Measurements from ENCODE around the gene ZNF76.

ZNF76 gene

DNA sequence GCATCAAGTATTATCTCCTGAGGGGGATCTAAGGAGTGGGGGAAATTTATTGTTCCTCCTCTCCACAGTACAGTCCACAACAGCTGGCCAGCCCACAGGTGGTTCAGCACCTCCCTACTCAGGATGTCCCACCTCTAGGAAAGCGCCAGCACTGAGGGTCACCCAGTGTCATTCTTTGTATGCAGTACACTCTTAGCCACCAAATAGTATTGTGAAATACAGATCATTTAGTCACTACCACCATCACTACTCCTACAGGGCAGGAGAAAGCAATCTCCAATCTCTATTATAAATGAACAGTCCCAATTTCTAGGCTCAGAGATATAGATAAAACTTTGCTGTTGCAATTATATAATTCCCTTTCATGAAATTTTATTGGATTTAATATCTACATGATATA is 6.3 kb upstream of the ZNF76 start:
- Histone ChIP-seq H3K4me1 (ENCODE audit: control insufficient read depth, insufficient read depth, low read length) (peaks cover 4% of the 10 kb centered on the region), H3K9me3 (replicated peaks; ENCODE audit: low read length) (no peaks in the 10 kb centered on the region), H3K9ac (ENCODE audit: low read depth, low read length) (no peak overlapping the region), H3K4me3 (ENCODE audit: low read length) (no peak overlapping the region), H3K27me3 (ENCODE audit: control insufficient read depth, insufficient read depth, low read length) (no peaks in the 10 kb centered on the region), H3K4me2 (ENCODE audit: low read length) (no peak overlapping the region), H3K36me3 (ENCODE audit: insufficient read depth, low read length) (peaks cover 10% of the 10 kb centered on the region)

DNA sequence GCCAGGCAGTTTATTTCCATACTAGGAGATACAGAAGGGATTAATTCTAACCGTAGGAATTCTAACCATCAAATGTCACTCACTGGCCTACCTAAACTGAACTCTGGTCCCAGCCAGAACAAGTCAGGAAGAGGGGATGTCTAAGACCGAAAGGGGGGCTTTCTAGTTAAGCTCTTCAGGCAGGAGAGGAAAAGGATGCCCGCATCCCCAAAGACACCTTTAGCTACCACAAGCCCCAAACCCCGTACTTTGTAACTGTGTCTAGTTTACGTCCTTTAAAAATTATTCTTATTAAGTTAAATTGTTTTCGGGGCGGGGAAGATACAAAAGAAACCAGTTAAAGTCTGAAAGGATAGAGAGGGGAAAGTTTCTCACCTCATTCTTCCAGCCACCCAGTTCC is 1.2 kb upstream of the ZNF76 start:
- Histone ChIP-seq H3K27me3 (ENCODE audit: control insufficient read depth, insufficient read depth, low read length) (no peaks in the 10 kb centered on the region), H3K4me2 (ENCODE audit: low read length) (peak overlapping the region; percentile 94), H3K36me3 (ENCODE audit: insufficient read depth, low read length) (no peaks in the 10 kb centered on the region), H3K9me3 (replicated peaks; ENCODE audit: low read length) (no peaks in the 10 kb centered on the region), H3K9ac (ENCODE audit: low read depth, low read length) (peak overlapping the region; percentile 85), H3K4me3 (ENCODE audit: low read length) (peak overlapping the region; percentile 96), H3K4me1 (ENCODE audit: control insufficient read depth, insufficient read depth, low read length) (peaks cover 16% of the 10 kb centered on the region)

GRCh38 chr6:35258858-35259193 is 709 bp upstream of the ZNF76 start:
- peak overlapping the region; percentile 94 for H3K4me2 ChIP-seq (ENCODE audit: low read length)
- H3K4me1 ChIP-seq (ENCODE audit: control insufficient read depth, insufficient read depth, low read length), result peaks cover 16% of the 10 kb centered on the region
- H3K4me3 ChIP-seq (ENCODE audit: low read length), result peak overlapping the region; percentile 96

GRCh38 chr6:35259948-35260590 is 534 bp downstream of the ZNF76 start:
- Histone ChIP-seq H3K9me3 (replicated peaks; ENCODE audit: low read length) (no peaks in the 10 kb centered on the region), H3K4me2 (ENCODE audit: low read length) (peak overlapping the region; percentile 94), H3K4me3 (ENCODE audit: low read length) (peak overlapping the region; percentile 96), H3K4me1 (ENCODE audit: control insufficient read depth, insufficient read depth, low read length) (peaks cover 16% of the 10 kb centered on the region), H3K36me3 (ENCODE audit: insufficient read depth, low read length) (no peaks in the 10 kb centered on the region), H3K27me3 (ENCODE audit: control insufficient read depth, insufficient read depth, low read length) (no peaks in the 10 kb centered on the region), H3K9ac (ENCODE audit: low read depth, low read length) (peak overlapping the region; percentile 85)

More at GRCh38 chr6:35258858-35259193, 709 bp upstream of the ZNF76 start:
- Histone ChIP-seq H3K9ac (ENCODE audit: low read depth, low read length) (peak overlapping the region; percentile 85), H3K36me3 (ENCODE audit: insufficient read depth, low read length) (no peaks in the 10 kb centered on the region), H3K9me3 (replicated peaks; ENCODE audit: low read length) (no peaks in the 10 kb centered on the region), H3K27me3 (ENCODE audit: control insufficient read depth, insufficient read depth, low read length) (no peaks in the 10 kb centered on the region)

DNA sequence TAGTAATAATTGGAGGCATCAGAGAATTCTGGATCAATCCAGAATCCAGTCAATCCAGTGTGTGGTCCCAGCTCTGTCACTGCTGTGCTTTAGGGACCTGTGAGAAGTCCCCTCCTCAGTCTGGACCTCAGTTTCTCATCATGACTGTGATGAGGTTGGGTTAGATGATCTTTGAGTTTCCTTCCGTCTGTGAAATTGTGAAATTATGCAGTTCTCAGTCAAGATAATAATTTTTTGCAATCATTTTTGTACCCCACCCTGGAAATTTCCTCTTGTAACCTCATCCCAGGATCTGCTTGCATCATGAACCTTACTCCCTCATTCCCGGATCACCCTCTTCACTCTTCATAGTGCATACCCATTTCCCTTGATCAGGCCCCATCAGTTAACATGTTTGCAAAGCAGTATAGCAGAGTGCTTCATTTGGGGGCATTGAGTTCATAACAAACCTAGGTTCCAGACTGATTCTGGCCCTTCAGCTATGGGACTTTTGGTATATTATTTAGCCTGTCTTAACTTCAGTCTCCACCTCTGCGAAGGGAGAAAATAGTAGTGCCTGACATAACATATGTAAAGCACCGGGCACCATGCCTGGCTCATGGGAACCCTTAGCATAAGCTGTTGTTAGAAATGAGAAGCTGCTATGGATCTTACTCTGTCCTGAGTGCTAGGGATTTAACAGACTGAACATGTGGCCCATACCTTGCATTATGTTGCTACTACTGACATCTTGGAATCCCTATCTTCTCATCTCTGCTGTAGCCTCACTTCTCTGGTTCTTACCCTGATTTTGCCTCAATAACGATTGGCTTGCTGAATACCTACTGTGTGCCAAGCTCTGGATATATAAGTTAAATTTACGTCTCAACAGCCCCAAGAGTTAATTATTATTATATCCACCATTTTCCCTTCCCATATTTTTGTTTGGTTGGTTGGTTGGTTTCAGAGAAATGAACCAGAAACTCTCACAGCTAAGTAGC is 1.3 kb downstream of the ZNF76 start:
- peaks cover 16% of the 10 kb centered on the region for H3K4me1 ChIP-seq (ENCODE audit: control insufficient read depth, insufficient read depth, low read length)
- no peaks in the 10 kb centered on the region for H3K36me3 ChIP-seq (ENCODE audit: insufficient read depth, low read length)
- no peaks in the 10 kb centered on the region for H3K27me3 ChIP-seq (ENCODE audit: control insufficient read depth, insufficient read depth, low read length)
- H3K4me2 ChIP-seq (ENCODE audit: low read length), result peak overlapping the region; percentile 94
- peak overlapping the region; percentile 85 for H3K9ac ChIP-seq (ENCODE audit: low read depth, low read length)
- peak overlapping the region; percentile 96 for H3K4me3 ChIP-seq (ENCODE audit: low read length)
- H3K9me3 ChIP-seq (replicated peaks; ENCODE audit: low read length), result no peaks in the 10 kb centered on the region

DNA sequence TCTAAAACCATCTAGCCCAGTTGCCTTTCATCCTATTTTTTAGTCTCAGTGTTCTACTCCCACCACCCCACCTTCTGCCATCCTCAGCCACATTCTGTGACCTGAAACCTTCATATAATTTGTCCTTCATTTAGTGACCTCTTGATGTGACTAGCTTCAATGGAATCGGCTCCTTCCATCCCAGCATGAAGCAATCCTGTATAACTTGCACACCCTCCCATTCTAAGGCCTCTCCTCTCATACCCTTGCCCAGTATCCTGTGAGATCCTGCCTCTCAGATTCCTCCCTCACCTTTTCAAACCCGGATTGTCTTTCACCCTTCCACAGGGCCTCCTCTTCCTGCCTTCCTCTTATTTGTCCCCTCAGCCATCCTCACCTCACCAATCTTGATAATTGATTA is 3.1 kb downstream of the ZNF76 start:
- H3K9me3 ChIP-seq (replicated peaks; ENCODE audit: low read length), result no peaks in the 10 kb centered on the region
- no peak overlapping the region for H3K9ac ChIP-seq (ENCODE audit: low read depth, low read length)
- H3K4me3 ChIP-seq (ENCODE audit: low read length), result no peak overlapping the region
- H3K27me3 ChIP-seq (ENCODE audit: control insufficient read depth, insufficient read depth, low read length), result no peaks in the 10 kb centered on the region
- no peak overlapping the region for H3K4me2 ChIP-seq (ENCODE audit: low read length)
- H3K36me3 ChIP-seq (ENCODE audit: insufficient read depth, low read length), result no peaks in the 10 kb centered on the region
- H3K4me1 ChIP-seq (ENCODE audit: control insufficient read depth, insufficient read depth, low read length), result peaks cover 16% of the 10 kb centered on the region

GRCh38 chr6:35264550-35265274 is 5.2 kb downstream of the ZNF76 start:
- no peak overlapping the region for H3K9ac ChIP-seq (ENCODE audit: low read depth, low read length)
- H3K27me3 ChIP-seq (ENCODE audit: control insufficient read depth, insufficient read depth, low read length), result no peaks in the 10 kb centered on the region
- H3K4me3 ChIP-seq (ENCODE audit: low read length), result no peak overlapping the region
- H3K4me2 ChIP-seq (ENCODE audit: low read length), result no peak overlapping the region
- H3K4me1 ChIP-seq (ENCODE audit: control insufficient read depth, insufficient read depth, low read length), result peaks cover 12% of the 10 kb centered on the region
- H3K36me3 ChIP-seq (ENCODE audit: insufficient read depth, low read length), result no peaks in the 10 kb centered on the region
- H3K9me3 ChIP-seq (replicated peaks; ENCODE audit: low read length), result no peaks in the 10 kb centered on the region

- no peaks in the 10 kb centered on the region for H3K9me3 ChIP-seq (replicated peaks; ENCODE audit: low read length)
Observed at GRCh38 chr6:35265523-35265922, 6.0 kb downstream of the ZNF76 start.

GRCh38 chr6:35267446-35267845 is 7.9 kb downstream of the ZNF76 start:
- Histone ChIP-seq H3K9me3 (replicated peaks; ENCODE audit: low read length) (no peaks in the 10 kb centered on the region), H3K4me3 (ENCODE audit: low read length) (no peak overlapping the region), H3K4me1 (ENCODE audit: control insufficient read depth, insufficient read depth, low read length) (peaks cover 4% of the 10 kb centered on the region), H3K4me2 (ENCODE audit: low read length) (no peak overlapping the region), H3K27me3 (ENCODE audit: control insufficient read depth, insufficient read depth, low read length) (no peaks in the 10 kb centered on the region), H3K36me3 (ENCODE audit: insufficient read depth, low read length) (no peaks in the 10 kb centered on the region), H3K9ac (ENCODE audit: low read depth, low read length) (no peak overlapping the region)

More at GRCh38 chr6:35265523-35265922, 6.0 kb downstream of the ZNF76 start:
- no peak overlapping the region for H3K4me3 ChIP-seq (ENCODE audit: low read length)
- no peak overlapping the region for H3K9ac ChIP-seq (ENCODE audit: low read depth, low read length)
- H3K4me1 ChIP-seq (ENCODE audit: control insufficient read depth, insufficient read depth, low read length), result peaks cover 9% of the 10 kb centered on the region
- no peak overlapping the region for H3K4me2 ChIP-seq (ENCODE audit: low read length)
- no peaks in the 10 kb centered on the region for H3K27me3 ChIP-seq (ENCODE audit: control insufficient read depth, insufficient read depth, low read length)
- no peaks in the 10 kb centered on the region for H3K36me3 ChIP-seq (ENCODE audit: insufficient read depth, low read length)

DNA sequence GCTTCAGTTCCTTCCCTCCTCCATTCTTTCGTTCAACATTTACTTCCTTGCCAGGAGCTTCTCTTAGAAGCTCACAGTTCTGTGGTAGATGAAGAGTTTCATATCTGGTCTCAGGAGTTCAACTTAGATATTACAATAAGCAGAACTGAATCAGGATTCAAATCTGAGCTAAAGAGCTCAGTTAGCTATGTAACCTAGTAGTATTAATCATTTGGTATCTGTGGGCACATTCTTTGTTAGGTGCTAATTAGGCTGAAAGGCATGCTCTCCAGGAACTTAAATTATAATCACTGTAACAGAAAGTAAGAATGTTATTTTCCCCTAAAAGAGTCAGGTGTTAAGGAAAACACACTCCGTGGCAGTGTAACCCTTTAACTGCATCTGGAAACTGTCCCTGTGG is 8.4 kb downstream of the ZNF76 start:
- Histone ChIP-seq H3K36me3 (ENCODE audit: insufficient read depth, low read length) (no peaks in the 10 kb centered on the region), H3K4me1 (ENCODE audit: control insufficient read depth, insufficient read depth, low read length) (no peaks in the 10 kb centered on the region)

DNA sequence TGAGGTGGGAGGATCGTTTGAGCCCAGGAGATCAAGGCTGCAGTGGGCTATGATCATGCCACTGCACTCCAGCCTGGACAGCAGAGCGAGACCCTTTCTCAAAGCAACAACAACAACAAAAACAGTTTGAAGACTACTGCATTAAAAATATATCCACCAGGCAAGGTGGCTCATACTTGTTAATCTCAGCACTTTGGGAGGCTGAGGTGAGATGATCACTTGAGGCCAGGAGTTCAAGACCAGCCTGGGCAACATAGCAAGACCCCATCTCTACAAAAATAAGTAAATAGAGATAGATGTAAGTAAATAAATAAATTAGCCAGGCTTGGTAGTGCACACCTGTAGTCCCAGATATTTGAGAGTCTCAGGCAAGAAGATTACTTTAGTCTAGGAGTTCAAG is 12.5 kb downstream of the ZNF76 start:
- Histone ChIP-seq H3K9ac (ENCODE audit: low read depth, low read length) (no peak overlapping the region), H3K27me3 (ENCODE audit: control insufficient read depth, insufficient read depth, low read length) (no peaks in the 10 kb centered on the region), H3K4me2 (ENCODE audit: low read length) (no peak overlapping the region), H3K36me3 (ENCODE audit: insufficient read depth, low read length) (no peaks in the 10 kb centered on the region), H3K9me3 (replicated peaks; ENCODE audit: low read length) (no peaks in the 10 kb centered on the region), H3K4me3 (ENCODE audit: low read length) (no peak overlapping the region), H3K4me1 (ENCODE audit: control insufficient read depth, insufficient read depth, low read length) (peaks cover 20% of the 10 kb centered on the region)

More for the DNA sequence above, 8.4 kb downstream of the ZNF76 start:
- Histone ChIP-seq H3K9me3 (replicated peaks; ENCODE audit: low read length) (no peaks in the 10 kb centered on the region), H3K27me3 (ENCODE audit: control insufficient read depth, insufficient read depth, low read length) (no peaks in the 10 kb centered on the region), H3K4me3 (ENCODE audit: low read length) (no peak overlapping the region), H3K4me2 (ENCODE audit: low read length) (no peak overlapping the region), H3K9ac (ENCODE audit: low read depth, low read length) (no peak overlapping the region)
